GM19099 (cell line): ENCODE data around the gene TMIGD1.

ENCODE experiments used
- POLR2A ChIP-seq: IDR thresholded peaks from 3 replicates; pipeline ENCODE4 v1.6.1; 2011; ENCODE audit warnings: low read depth; ENCODE audit not compliant: insufficient read length; ENCODE audit errors: extremely low read depth

The TMIGD1 gene, protein sequence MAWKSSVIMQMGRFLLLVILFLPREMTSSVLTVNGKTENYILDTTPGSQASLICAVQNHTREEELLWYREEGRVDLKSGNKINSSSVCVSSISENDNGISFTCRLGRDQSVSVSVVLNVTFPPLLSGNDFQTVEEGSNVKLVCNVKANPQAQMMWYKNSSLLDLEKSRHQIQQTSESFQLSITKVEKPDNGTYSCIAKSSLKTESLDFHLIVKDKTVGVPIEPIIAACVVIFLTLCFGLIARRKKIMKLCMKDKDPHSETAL

DNA sequence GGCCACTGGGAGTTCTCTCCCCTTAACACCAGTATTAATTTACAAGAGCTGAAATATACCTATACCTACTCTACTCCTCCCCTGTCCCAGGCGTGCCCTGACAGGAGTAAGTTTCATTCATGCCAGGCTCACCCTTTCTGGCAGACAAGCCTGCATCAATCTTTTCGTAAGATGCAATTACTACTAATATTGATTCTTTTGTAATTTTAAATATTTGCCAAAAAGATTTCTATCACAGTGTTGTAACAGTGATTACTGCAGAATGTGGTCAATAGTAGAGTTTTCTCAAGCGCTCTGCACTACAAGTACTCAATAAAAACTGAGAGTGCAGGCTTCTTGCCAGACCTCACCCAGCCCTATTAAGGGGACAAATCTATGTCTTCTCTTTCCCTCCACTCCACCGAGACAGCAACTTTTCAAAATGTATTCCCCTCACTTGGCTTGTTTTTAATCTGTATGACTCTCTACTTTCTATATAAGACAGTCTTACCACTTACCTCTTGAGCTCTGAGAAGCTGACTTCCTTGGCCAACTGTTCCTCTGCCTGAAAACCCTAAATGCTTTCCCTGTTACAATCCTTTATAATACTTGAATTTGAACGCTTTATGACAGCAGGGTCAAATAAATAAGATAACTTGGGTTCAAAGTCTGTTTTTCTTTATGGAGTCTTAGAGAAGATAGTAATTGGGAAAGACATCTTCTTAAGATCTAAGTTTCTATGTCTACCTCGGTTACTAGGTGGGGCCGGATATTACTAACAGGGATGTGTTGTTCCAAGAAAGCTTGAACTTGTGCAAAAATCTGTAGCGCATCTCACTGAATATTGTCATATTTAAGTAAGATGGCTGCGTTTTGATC, at the start of gene TMIGD1:
Gene TMIGD1, minus strand, starts transcription at position 555 of the 858 bp plus-strand sequence. CDS start 1,924 bp downstream, outside the sequence.
- no peak for TF ChIP-seq POLR2A

DNA sequence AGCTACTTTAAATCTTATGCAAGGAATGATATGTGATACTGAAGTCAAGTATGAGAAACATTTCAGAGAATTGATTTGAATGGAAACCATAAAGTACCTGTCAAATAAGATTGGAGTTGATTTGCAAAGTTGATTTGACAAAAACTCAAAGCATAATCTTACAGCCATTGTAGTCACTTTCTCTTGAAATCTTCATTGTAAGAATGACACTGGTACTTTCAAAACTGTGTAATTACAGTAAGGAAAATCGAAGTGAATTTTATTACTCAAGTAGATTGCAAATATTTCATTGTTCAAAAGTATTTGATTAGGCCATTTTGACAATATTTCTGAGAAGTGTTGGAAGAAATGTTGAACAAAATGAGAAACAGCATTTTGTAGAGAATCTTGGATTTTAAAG, 48.5 kb upstream of the TMIGD1 start:
- TF ChIP-seq POLR2A = no peak

DNA sequence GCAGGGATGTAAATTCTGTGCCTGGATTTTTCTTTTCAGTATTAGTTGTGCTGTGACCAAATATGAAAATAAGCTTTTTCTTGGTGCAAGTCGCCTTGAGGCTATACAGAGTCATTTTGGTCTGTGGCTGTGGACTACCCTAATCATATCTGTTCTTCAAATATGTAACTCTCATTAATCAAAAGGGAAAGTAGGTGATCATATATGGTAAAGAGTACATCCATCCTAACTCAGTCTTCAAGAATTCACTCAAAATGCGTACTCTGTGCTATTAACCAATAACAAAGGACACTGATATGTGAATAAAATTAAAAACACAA, 47.4 kb upstream of the TMIGD1 start:
- no peak for TF ChIP-seq POLR2A

DNA sequence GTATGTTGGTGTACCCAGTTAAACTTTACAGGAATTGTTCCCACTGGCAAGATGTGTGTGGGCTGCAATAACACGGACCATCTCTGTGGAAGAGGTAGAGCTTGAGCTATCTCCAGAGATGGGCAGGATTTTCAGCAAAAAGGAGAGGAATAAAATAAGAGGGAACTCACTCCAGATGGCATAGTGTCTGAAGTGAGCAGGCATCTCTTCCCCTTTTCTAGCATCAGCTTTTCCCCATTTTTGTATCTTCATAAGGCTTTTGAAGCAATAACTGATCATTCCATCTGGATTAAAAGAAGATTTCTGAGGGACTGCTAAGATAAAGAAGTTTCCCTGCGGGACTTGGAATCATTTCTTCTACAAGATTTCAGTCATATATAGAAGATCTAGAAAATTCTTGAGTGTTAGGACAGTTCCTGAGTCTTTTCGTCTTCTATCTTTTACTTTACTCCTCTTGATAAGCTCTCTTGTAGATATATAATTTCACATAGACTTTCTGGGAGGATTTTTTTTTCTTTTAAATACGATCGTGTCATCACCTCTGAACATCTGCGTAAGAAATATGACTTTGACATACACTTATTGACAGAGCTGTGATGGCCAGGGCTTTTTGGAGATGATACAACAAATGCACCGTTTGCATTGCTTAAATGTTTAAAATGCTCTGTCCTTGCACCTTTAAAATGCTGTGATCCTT, 46.9 kb upstream of the TMIGD1 start:
- no peak for TF ChIP-seq POLR2A

DNA sequence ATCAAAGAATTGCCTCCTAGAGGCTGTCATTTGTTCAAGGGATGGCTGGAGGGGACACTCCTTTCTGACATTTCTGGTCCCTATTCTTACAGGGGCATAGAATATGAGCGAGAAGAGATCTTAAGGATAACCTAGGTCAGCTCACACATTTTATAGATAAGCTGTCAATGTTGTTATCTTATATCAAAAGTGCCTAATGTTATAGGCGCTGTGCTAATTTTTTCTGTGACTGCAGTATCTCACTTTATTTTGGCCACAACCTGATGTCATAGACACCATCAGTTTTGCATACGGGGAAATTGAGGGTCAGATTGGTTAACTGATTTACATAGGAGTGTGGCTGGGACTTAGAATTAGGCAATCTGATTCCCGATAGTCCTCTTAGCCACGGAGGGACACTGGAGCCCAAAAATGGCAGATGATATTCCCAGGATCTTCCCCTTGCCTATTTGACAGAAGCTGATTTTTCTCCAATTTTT, 46.1 kb upstream of the TMIGD1 start:
- TF ChIP-seq POLR2A = no peak

DNA sequence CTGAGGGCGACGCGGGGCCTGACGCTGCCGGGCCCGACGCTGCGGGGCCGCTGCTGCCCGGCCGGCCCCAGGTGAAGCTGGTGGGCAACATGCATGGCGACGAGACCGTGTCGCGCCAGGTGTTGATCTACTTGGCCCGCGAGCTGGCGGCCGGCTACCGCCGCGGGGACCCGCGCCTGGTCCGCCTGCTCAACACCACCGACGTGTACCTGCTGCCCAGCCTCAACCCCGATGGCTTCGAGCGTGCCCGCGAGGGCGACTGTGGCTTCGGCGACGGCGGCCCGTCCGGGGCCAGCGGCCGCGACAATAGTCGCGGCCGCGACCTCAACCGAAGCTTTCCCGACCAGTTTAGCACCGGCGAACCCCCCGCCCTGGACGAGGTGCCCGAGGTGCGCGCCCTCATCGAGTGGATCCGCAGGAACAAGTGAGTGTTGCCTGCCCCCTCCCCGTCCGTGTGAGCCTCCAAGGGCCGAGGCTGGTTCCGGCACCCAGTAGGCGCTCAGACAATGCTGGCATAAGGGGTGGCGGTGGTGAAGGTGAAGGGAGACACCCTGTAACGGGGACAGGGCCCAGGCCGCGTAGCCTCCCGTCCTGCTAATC, 45.5 kb upstream of the TMIGD1 start:
- TF ChIP-seq POLR2A = no peak

DNA sequence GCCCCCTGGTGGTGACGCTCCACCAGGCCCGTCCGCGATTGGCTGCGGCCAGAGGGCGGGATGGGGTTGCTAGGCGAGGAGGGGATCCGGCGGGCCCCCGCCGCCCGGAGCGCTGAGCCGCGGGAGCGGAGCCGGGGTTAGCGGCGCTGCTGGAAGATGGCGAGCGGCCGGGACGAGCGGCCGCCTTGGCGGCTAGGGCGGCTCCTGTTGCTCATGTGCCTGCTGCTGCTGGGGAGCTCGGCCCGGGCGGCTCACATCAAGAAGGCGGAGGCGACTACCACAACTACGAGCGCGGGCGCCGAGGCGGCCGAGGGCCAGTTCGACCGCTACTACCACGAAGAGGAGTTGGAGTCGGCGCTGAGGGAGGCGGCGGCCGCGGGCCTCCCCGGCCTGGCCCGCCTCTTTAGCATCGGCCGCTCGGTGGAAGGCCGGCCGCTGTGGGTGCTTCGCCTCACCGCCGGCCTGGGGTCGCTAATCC, 45.0 kb upstream of the TMIGD1 start, which contains the start of gene CPD:
Gene CPD, plus strand, starts transcription at position 103 of the 478 bp plus-strand sequence. Its CDS starts 54 bp downstream, at position 157.
- TF ChIP-seq POLR2A = peak; percentile 82

DNA sequence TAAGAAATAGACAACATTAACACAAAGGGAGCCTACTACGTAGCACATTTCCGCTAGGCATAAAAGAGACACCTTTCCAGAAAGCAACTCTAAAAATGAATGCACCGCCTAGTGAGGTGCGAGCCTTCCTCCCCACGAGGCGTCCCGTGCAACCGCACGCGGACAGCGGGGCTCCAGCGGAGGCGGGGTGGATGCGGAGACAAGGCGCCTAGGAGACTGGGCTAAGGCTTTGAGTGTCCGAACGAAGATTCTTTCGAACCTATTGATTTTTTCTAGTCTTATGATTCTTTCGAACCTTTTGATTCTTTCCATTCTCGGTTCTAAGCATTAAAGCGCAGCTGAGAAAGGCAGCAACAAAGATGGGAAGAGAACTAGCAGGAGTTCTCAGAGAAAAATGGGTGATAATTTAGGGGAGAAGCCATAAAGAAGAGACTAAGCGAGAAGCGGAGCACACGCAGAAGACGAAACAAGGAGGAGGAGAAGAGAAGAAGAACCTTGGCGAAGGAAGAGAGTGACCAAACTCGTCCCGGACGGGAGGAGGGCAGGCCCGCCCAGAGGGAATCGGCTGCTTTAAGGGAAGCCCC, 44.5 kb upstream of the TMIGD1 start:
- TF ChIP-seq POLR2A = no peak

DNA sequence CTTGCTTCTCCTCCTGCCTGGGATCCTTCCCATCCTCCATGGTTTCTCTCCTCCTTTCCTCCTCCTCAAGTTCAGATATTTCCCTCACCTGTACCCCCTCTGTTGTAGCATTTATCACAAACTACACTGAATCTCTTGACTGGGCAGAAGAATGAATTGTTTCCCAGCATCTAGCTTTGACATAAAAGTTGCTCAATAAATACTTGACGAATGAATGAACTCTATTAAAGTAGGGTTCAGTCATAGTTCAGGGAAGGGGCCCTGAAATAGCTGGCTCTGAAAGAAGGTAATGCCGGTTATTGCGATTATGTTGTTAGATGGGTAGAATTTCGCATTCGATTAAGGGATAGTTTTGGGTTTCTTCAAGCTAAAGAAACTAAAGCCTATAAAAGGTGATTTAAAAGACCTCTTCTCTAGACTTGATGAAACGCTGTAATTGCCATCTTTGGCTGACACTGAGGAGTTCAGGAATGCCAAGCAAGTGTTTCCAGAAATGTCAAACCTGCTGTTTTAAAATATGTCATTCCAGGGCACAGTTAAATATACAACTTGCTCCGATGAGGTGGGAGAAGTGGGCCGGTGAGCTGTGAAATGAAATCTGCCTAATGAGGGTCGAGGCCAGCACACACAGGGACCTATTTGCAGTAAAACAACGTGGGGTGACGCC, 43.9 kb upstream of the TMIGD1 start:
- no peak for TF ChIP-seq POLR2A

DNA sequence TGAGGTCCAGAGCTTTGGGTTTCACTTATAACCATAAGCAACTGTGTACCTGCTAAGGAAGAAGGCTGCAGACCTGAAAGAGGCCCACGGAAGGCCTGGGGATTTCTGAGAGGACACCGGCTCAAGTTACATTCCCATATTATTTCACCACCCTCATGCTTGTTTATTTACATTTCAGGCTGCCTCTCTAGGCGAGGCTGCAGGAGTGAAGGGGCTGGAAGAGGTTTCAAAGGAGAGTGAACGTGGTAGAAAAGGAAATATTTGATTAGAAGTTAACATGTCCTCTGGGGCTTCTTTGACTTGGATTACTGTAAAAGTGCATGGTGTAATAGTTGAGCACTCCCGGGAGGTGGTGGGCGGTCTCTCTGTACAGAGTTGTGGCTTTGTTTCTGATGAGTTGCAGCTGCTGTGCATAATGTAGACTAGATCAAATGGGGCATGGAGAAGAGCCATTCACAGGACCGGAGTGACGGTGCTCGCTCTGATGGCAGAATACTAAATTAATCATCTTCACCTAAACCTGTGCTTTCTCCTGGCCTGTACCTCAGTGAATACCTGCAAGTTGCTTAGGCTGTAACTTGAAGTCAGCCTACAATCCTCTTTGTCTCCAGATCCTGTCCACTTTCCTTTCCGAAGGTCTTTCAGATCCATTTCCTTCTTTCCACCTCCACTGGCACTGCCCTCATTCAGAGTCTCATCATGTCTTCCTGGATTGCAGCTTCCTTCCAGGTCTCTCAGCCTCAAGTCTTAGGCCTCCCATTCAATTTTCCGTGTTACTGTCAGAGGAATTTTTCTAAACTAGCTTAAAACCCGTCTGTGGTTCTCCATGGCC, 43.0 kb upstream of the TMIGD1 start:
- TF ChIP-seq POLR2A = no peak

DNA sequence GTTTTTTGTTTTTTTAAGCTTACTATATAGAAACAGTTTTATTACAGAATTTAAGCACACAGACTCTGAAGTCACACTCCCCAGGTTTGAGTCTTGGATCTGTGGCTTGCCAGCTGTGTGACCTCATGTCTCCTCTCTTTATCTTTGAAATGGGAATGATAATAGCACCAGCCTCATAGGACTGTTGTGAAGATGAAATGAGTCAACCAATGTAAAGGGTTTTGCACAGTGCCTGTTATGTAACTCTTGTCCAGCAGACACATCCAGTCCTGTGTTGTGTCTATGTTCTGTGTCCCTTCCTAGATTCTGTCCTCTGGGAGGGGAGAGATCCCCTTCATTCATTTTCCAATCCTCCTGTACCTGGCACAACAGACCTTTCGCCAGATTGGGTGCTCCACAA, 41.8 kb upstream of the TMIGD1 start:
- TF ChIP-seq POLR2A = no peak

DNA sequence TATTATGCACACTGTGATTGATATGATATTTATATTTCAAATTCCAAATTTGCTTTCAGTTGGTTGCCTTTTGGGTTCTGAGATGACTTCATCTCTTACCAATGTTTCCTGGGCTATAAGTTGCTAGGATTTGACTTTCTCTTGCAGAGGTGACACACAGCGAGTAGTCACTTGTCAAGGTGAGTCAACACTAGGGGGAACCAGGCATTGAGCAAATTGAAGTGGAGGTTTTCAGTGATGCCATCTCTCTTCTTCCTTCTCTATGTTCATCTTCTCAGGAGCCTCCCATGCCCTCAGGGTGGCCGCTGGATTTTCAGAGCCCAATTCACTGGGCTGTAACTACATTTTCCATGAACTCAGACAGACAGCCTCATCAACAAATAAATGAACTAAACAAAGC, 38.9 kb upstream of the TMIGD1 start:
- no peak for TF ChIP-seq POLR2A

DNA sequence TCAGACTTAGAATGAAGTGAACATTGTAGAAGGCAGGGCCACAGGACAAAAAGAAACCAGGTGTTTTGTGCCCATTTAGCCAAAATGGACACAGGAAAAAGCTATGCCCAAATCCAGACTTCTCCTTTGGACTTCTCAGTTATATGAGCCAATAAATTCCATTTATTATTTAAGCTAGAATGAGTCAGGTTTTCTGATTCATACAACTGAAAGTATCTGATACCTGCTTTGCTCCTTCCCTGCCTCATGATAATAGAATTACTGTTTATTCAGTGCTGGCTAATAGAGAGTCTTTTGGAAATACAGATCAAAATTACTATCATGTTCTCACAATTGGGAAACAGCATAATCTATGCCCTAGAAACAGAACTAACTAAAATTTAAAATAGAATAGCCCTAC, 36.1 kb upstream of the TMIGD1 start:
- no peak for TF ChIP-seq POLR2A
